Measurements from ENCODE around the gene TNFRSF12A. TPM values are rescaled to one million over a fixed set of nuclear protein-coding genes. Genes with fewer than 3 reads are reported as not detected.

TNFRSF12A gene
- total RNA-seq, 1 experiment from 2014 or later: 156 TPM

DNA sequence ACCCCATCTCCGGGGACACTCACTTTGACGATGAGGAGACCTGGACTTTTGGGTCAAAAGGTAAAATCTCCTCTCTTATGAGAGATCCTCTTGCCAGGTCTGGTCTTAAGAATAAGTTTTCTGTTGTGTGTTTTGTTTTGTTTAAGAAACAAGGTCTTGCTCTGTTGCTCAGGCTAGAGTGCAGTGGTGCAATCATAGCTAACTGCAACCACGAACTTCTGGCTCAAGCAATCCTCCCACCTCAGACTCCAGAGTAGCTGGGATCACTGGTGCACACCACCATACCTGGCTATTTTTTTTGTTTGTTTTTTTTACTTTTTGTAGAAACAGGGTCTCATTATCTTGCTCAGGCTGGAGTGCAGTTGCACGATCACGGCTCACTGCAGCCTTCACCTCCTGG, 30.3 kb downstream of the TNFRSF12A start:
- H3K9me3 ChIP-seq (ENCODE audit: control insufficient read depth, insufficient read depth, low read depth, low read length): no peaks in the 10 kb centered on the region
- in situ Hi-C loops (cut with HindIII; ENCODE audit: low pct_unique_long_range_greater_than_20kb, low sequenced_read_pairs) (no loop called here), intact Hi-C loops (cut with micrococcal nuclease; ENCODE audit: unreplicated experiment) (loop anchor here (10.0 kb wide), 1 partner anchor 74 kb away; no protein-coding TSS in a partner anchor)
- no peaks in the 10 kb centered on the region for H3K27me3 ChIP-seq (ENCODE audit: control insufficient read depth, insufficient read depth, low read length)
- CTCF ChIA-PET: no interaction called here
- H3K4me1 ChIP-seq (ENCODE audit: control insufficient read depth, insufficient read depth, low read length): no peaks in the 10 kb centered on the region
- ATAC-seq: no peak
- POLR2A ChIA-PET: no interaction called here
- TF ChIP-seq TCF7L2 (IDR thresholded peaks at IDR 0.05; ENCODE audit: low read depth, low read length): no peak
- TF ChIP-seq, protein P1, sequence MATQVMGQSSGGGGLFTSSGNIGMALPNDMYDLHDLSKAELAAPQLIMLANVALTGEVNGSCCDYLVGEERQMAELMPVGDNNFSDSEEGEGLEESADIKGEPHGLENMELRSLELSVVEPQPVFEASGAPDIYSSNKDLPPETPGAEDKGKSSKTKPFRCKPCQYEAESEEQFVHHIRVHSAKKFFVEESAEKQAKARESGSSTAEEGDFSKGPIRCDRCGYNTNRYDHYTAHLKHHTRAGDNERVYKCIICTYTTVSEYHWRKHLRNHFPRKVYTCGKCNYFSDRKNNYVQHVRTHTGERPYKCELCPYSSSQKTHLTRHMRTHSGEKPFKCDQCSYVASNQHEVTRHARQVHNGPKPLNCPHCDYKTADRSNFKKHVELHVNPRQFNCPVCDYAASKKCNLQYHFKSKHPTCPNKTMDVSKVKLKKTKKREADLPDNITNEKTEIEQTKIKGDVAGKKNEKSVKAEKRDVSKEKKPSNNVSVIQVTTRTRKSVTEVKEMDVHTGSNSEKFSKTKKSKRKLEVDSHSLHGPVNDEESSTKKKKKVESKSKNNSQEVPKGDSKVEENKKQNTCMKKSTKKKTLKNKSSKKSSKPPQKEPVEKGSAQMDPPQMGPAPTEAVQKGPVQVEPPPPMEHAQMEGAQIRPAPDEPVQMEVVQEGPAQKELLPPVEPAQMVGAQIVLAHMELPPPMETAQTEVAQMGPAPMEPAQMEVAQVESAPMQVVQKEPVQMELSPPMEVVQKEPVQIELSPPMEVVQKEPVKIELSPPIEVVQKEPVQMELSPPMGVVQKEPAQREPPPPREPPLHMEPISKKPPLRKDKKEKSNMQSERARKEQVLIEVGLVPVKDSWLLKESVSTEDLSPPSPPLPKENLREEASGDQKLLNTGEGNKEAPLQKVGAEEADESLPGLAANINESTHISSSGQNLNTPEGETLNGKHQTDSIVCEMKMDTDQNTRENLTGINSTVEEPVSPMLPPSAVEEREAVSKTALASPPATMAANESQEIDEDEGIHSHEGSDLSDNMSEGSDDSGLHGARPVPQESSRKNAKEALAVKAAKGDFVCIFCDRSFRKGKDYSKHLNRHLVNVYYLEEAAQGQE (IDR thresholded peaks at IDR 0.05; ENCODE audit: insufficient read depth in 1 of 2, low read depth in 2 of 2, low read length in 1 of 2): no peak
- TF ChIP-seq SIN3A (IDR thresholded peaks at IDR 0.05; ENCODE audit: borderline replicate concordance, insufficient read depth, low read depth, low read length): no peak
- TF ChIP-seq, protein P2, sequence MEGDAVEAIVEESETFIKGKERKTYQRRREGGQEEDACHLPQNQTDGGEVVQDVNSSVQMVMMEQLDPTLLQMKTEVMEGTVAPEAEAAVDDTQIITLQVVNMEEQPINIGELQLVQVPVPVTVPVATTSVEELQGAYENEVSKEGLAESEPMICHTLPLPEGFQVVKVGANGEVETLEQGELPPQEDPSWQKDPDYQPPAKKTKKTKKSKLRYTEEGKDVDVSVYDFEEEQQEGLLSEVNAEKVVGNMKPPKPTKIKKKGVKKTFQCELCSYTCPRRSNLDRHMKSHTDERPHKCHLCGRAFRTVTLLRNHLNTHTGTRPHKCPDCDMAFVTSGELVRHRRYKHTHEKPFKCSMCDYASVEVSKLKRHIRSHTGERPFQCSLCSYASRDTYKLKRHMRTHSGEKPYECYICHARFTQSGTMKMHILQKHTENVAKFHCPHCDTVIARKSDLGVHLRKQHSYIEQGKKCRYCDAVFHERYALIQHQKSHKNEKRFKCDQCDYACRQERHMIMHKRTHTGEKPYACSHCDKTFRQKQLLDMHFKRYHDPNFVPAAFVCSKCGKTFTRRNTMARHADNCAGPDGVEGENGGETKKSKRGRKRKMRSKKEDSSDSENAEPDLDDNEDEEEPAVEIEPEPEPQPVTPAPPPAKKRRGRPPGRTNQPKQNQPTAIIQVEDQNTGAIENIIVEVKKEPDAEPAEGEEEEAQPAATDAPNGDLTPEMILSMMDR (IDR thresholded peaks at IDR 0.05): no peak
- no peak for TF ChIP-seq POLR2AphosphoS5 (IDR thresholded peaks at IDR 0.05; ENCODE audit: low read depth, low read length)
- no peak overlapping the region for H3K27ac ChIP-seq (ENCODE audit: low read length)
- no peak for DNase-seq (ENCODE audit: low read depth, low spot score)
- H3K4me3 ChIP-seq (ENCODE audit: low read depth in 2 of 2, low read length in 2 of 2): no peak overlapping the region
- BruUV-seq (replicated peaks): no TSS peak
- no peaks in the 10 kb centered on the region for H3K36me3 ChIP-seq (ENCODE audit: control insufficient read depth, insufficient read depth, low read length)

DNA sequence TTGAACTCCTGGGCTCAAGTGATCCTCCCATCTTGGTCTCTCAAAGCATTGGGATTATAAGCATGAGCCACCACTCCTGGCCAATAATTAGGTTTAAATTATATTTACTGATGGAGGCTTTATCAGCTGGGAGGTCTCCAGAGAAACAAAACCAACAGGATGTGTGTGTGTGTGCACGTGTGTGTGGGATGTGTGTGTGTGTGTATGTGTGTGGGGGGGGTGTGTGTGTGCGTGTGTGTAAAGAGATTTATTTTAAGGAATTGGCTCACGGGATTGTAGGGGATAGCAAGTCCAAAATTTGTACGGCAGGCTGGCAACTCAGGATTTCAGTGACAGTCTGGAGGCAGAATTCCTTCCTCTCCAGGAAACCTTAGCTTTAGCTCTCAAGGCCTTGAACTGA, 30.8 kb downstream of the TNFRSF12A start:
- DNase-seq (ENCODE audit: low read depth, low spot score) (no peak), ATAC-seq (no peak)
- Histone ChIP-seq H3K4me3 (ENCODE audit: low read depth in 2 of 2, low read length in 2 of 2) (no peak overlapping the region), H3K9me3 (ENCODE audit: control insufficient read depth, insufficient read depth, low read depth, low read length) (no peaks in the 10 kb centered on the region), H3K36me3 (ENCODE audit: control insufficient read depth, insufficient read depth, low read length) (no peaks in the 10 kb centered on the region), H3K4me1 (ENCODE audit: control insufficient read depth, insufficient read depth, low read length) (no peaks in the 10 kb centered on the region), H3K27me3 (ENCODE audit: control insufficient read depth, insufficient read depth, low read length) (no peaks in the 10 kb centered on the region), H3K27ac (ENCODE audit: low read length) (no peak overlapping the region)
- BruUV-seq (replicated peaks): no TSS peak
- POLR2A ChIA-PET: no interaction called here
- CTCF ChIA-PET: no interaction called here
- in situ Hi-C loops (cut with HindIII; ENCODE audit: low pct_unique_long_range_greater_than_20kb, low sequenced_read_pairs) (no loop called here), intact Hi-C loops (cut with micrococcal nuclease; ENCODE audit: unreplicated experiment) (loop anchor here (10.0 kb wide), 1 partner anchor 74 kb away; no protein-coding TSS in a partner anchor)
- no peak for TF ChIP-seq POLR2AphosphoS5 (IDR thresholded peaks at IDR 0.05; ENCODE audit: low read depth, low read length)
- TF ChIP-seq, protein P1 (IDR thresholded peaks at IDR 0.05; ENCODE audit: insufficient read depth in 1 of 2, low read depth in 2 of 2, low read length in 1 of 2): no peak
- TF ChIP-seq, protein P2 (IDR thresholded peaks at IDR 0.05): no peak
- no peak for TF ChIP-seq SIN3A (IDR thresholded peaks at IDR 0.05; ENCODE audit: borderline replicate concordance, insufficient read depth, low read depth, low read length)
- TF ChIP-seq TCF7L2 (IDR thresholded peaks at IDR 0.05; ENCODE audit: low read depth, low read length): no peak
